ENCODE measurements around the gene ABCA2.

The ABCA2 gene

GRCh38 chr9:137066096-137066861 lies 38.2 kb upstream of the ABCA2 start:
- H2AFZ ChIP-seq = no peak overlapping the region
- no peaks in the 10 kb centered on the region for H3K27me3 ChIP-seq (ENCODE audit: control insufficient read depth, insufficient read depth, low read length)
- no peaks in the 10 kb centered on the region for H3K9me3 ChIP-seq (ENCODE audit: control insufficient read depth, low read length)
- H3K4me3 ChIP-seq (ENCODE audit: low read depth, low read length) = no peak overlapping the region
- no peak overlapping the region for H3K9ac ChIP-seq
- TF ChIP-seq CTCF (IDR thresholded peaks at IDR 0.05) = no peak
- no peak overlapping the region for H3K27ac ChIP-seq
- no peaks in the 10 kb centered on the region for H3K36me3 ChIP-seq (ENCODE audit: control insufficient read depth, insufficient read depth, low read length)
- no peak overlapping the region for H3K4me2 ChIP-seq (ENCODE audit: low read length)
- H3K4me1 ChIP-seq = peaks cover 2% of the 10 kb centered on the region
- H3K79me2 ChIP-seq = no peaks in the 10 kb centered on the region

GRCh38 chr9:137065336-137065967 lies 37.4 kb upstream of the ABCA2 start:
- no peak overlapping the region for H3K4me2 ChIP-seq (ENCODE audit: low read length)
- H3K36me3 ChIP-seq (ENCODE audit: control insufficient read depth, insufficient read depth, low read length) = no peaks in the 10 kb centered on the region
- no peak overlapping the region for H2AFZ ChIP-seq
- TF ChIP-seq CTCF (IDR thresholded peaks at IDR 0.05) = no peak
- H3K9ac ChIP-seq = no peak overlapping the region
- H3K9me3 ChIP-seq (ENCODE audit: control insufficient read depth, low read length) = no peaks in the 10 kb centered on the region
- H3K27me3 ChIP-seq (ENCODE audit: control insufficient read depth, insufficient read depth, low read length) = no peaks in the 10 kb centered on the region
- no peak overlapping the region for H3K4me3 ChIP-seq (ENCODE audit: low read depth, low read length)
- H3K79me2 ChIP-seq = no peaks in the 10 kb centered on the region
- no peak overlapping the region for H3K27ac ChIP-seq
- H3K4me1 ChIP-seq = no peaks in the 10 kb centered on the region

- no peaks in the 10 kb centered on the region for H3K27me3 ChIP-seq (ENCODE audit: control insufficient read depth, insufficient read depth, low read length)
- H3K27ac ChIP-seq = no peak overlapping the region
- no peaks in the 10 kb centered on the region for H3K4me1 ChIP-seq
- H3K79me2 ChIP-seq = no peaks in the 10 kb centered on the region
- no peaks in the 10 kb centered on the region for H3K36me3 ChIP-seq (ENCODE audit: control insufficient read depth, insufficient read depth, low read length)
- no peak overlapping the region for H3K4me3 ChIP-seq (ENCODE audit: low read depth, low read length)
- H3K4me2 ChIP-seq (ENCODE audit: low read length) = no peak overlapping the region
- no peak for TF ChIP-seq CTCF (IDR thresholded peaks at IDR 0.05)
- H3K9me3 ChIP-seq (ENCODE audit: control insufficient read depth, low read length) = no peaks in the 10 kb centered on the region
- H2AFZ ChIP-seq = no peak overlapping the region
- no peak overlapping the region for H3K9ac ChIP-seq
Measured at GRCh38 chr9:137064880-137065164, 36.8 kb upstream of the ABCA2 start.

GRCh38 chr9:137064027-137064879 lies 36.2 kb upstream of the ABCA2 start:
- H3K4me3 ChIP-seq (ENCODE audit: low read depth, low read length) = no peak overlapping the region
- H3K4me1 ChIP-seq = no peaks in the 10 kb centered on the region
- H3K79me2 ChIP-seq = no peaks in the 10 kb centered on the region
- no peak overlapping the region for H3K9ac ChIP-seq
- no peaks in the 10 kb centered on the region for H3K9me3 ChIP-seq (ENCODE audit: control insufficient read depth, low read length)
- H2AFZ ChIP-seq = no peak overlapping the region
- H3K27ac ChIP-seq = no peak overlapping the region
- no peak overlapping the region for H3K4me2 ChIP-seq (ENCODE audit: low read length)
- H3K36me3 ChIP-seq (ENCODE audit: control insufficient read depth, insufficient read depth, low read length) = no peaks in the 10 kb centered on the region
- TF ChIP-seq CTCF (IDR thresholded peaks at IDR 0.05) = peak; percentile 89
- no peaks in the 10 kb centered on the region for H3K27me3 ChIP-seq (ENCODE audit: control insufficient read depth, insufficient read depth, low read length)

Measured in parathyroid adenoma (tissue), 2 donors.